Esophagus squamous epithelium (tissue), 4 donors: ENCODE data around the gene ITPKB.

Experiments
- CTCF ChIP-seq, 6 experiments: fragments of 450-650 bp in 4 of 6; fragments of 200-600 bp in 2 of 6; sonication (generic) in 2 of 6; IDR thresholded peaks; one replicate each; pipeline ENCODE4 v1.5.1; 2016 to 2019; ENCODE audit warnings: antibody characterized with exemption in 6 of 6, mild to moderate bottlenecking in 4 of 6, moderate library complexity in 4 of 6
- POLR2A ChIP-seq, 4 donors: fragments of 450-650 bp; IDR thresholded peaks; one replicate each; pipeline ENCODE4 v1.6.1; 2017; ENCODE audit warnings: antibody characterized with exemption in 4 of 4, mild to moderate bottlenecking in 4 of 4, moderate library complexity in 3 of 4

- TF ChIP-seq CTCF (IDR thresholded peaks at IDR 0.05) (no peak), POLR2A (IDR thresholded peaks at IDR 0.05) (no peak)
Measured at GRCh38 chr1:226766565-226766964, 27.5 kb upstream of the ITPKB start.
